ENCODE measurements around the gene SPON2. TPM values are rescaled to one million over a fixed set of nuclear protein-coding genes. Genes with fewer than 3 reads are reported as not detected.

Gene SPON2
- total RNA-seq, 2 experiments from 2014 or later, result 8.4 to 35.3 TPM

GRCh38 chr4:1153567-1154090 lies 18.8 kb downstream of the SPON2 start:
- Histone ChIP-seq H3K9me2 (ENCODE audit: insufficient read depth, low read length) (no peaks in the 10 kb centered on the region), H2AFZ (ENCODE audit: low read length) (no peak overlapping the region), H4K20me1 (ENCODE audit: insufficient read depth, low read length) (no peaks in the 10 kb centered on the region), H3K79me2 (ENCODE audit: insufficient read depth, low read depth, low read length) (no peaks in the 10 kb centered on the region), H3K27ac (ENCODE audit: low read depth, low read length, poor library complexity, severe bottlenecking) (no peak overlapping the region), H3K36me3 (ENCODE audit: insufficient read depth, low read length) (no peaks in the 10 kb centered on the region), H3K4me1 (ENCODE audit: insufficient read depth, low read length, poor library complexity, severe bottlenecking) (peaks cover 18% of the 10 kb centered on the region), H3K4me3 (ENCODE audit: low read depth, low read length, poor library complexity, severe bottlenecking) (no peak overlapping the region), H3K9me3 (ENCODE audit: low read length) (peaks cover 7% of the 10 kb centered on the region; the same call in 1 of the 2 replicates), H3K4me2 (ENCODE audit: low read length) (no peak overlapping the region)
- no peak for TF ChIP-seq CTCF (conservative IDR thresholded peaks at IDR 0.05; ENCODE audit: low read length)
- no peak for TF ChIP-seq EZH2phosphoT487 (IDR thresholded peaks at IDR 0.05; ENCODE audit: borderline replicate concordance, low read depth, low read length)
- DNase-seq (ENCODE audit: low spot score), result no peak
- no TSS peak for BruUV-seq (replicated peaks)
- ChIA-PET POLR2A (interaction anchor here (0.6 to 0.7 kb wide), 2 partner anchors 50 to 55 kb away, joined by 5 to 6 read pairs; no protein-coding TSS in a partner anchor), CTCF (ENCODE audit: unreplicated experiment) (no interaction called here)
- intact Hi-C loops (cut with micrococcal nuclease; ENCODE audit: unreplicated experiment), result no loop called here

GRCh38 chr4:1152290-1152689 lies 20.1 kb downstream of the SPON2 start:
- CTCF ChIA-PET (ENCODE audit: unreplicated experiment), result no interaction called here

More at GRCh38 chr4:1152290-1152689, 20.1 kb downstream of the SPON2 start:
- H3K27ac ChIP-seq (ENCODE audit: low read depth, low read length, poor library complexity, severe bottlenecking), result no peak overlapping the region
- no peaks in the 10 kb centered on the region for H3K9me2 ChIP-seq (ENCODE audit: insufficient read depth, low read length)
- no peaks in the 10 kb centered on the region for H3K36me3 ChIP-seq (ENCODE audit: insufficient read depth, low read length)
- no peak overlapping the region for H3K4me2 ChIP-seq (ENCODE audit: low read length)
- intact Hi-C loops (cut with micrococcal nuclease; ENCODE audit: unreplicated experiment), result no loop called here
- no peaks in the 10 kb centered on the region for H4K20me1 ChIP-seq (ENCODE audit: insufficient read depth, low read length)
- POLR2A ChIA-PET, result no interaction called here
- no peaks in the 10 kb centered on the region for H3K79me2 ChIP-seq (ENCODE audit: insufficient read depth, low read depth, low read length)
- no peak for DNase-seq (ENCODE audit: low spot score)
- no TSS peak for BruUV-seq (replicated peaks)
- TF ChIP-seq CTCF (conservative IDR thresholded peaks at IDR 0.05; ENCODE audit: low read length) (no peak), EZH2phosphoT487 (IDR thresholded peaks at IDR 0.05; ENCODE audit: borderline replicate concordance, low read depth, low read length) (no peak)
- no peak overlapping the region for H3K4me3 ChIP-seq (ENCODE audit: low read depth, low read length, poor library complexity, severe bottlenecking)
- no peak overlapping the region for H2AFZ ChIP-seq (ENCODE audit: low read length)
- H3K9me3 ChIP-seq (ENCODE audit: low read length), result peaks cover 7% of the 10 kb centered on the region; the same call in 1 of the 2 replicates
- H3K4me1 ChIP-seq (ENCODE audit: insufficient read depth, low read length, poor library complexity, severe bottlenecking), result peaks cover 18% of the 10 kb centered on the region
